IMR-90 (cell line): Measurements from ENCODE around the gene PSEN1. TPM values are rescaled to one million over a fixed set of nuclear protein-coding genes. Genes with fewer than 3 reads are reported as not detected.
A peak's percentile ranks its signal among the peaks of the same experiment; 100 is the strongest.

Source experiments
- ATAC-seq: fragments of 200-7000 bp; cut with Tn5 transposase; 2 replicates; pipeline ENCODE4 v1.9.1; 2020; ENCODE audit warnings: low read depth, mild to moderate bottlenecking, moderate library complexity
- BruUV-seq: library from RNA; stranded (reverse); fragments of 400-500 nt; replicated peaks from 2 replicates; lab custom pipeline; 2021; lab: Mats Ljungman, UMichigan
- CTCF ChIA-PET: fragments of 300-600 bp; formaldehyde crosslinking; extraction: SDS; loops from one replicate; lab custom pipeline; 2021; ENCODE audit warnings: antibody characterized with exemption; lab: Yijun Ruan, JAX
- POLR2A ChIA-PET: fragments of 300-600 bp; sonication (Branson Sonifier 250); formaldehyde crosslinking; loops from one replicate; lab custom pipeline; 2022; ENCODE audit warnings: antibody characterized with exemption; ENCODE audit not compliant: unreplicated experiment; lab: Charles Lee
- DNase-seq: peaks from one replicate; pipeline ENCODE4 v3.0.0; 2013
- H2AFZ ChIP-seq: replicated peaks from 2 replicates; pipeline ENCODE3; 2013; ENCODE audit warnings: low read length, mild to moderate bottlenecking; ENCODE audit not compliant: poor library complexity
- H2AK5ac ChIP-seq: 2 replicates; pipeline ENCODE4 v1.6.1; 2013; ENCODE audit warnings: low read depth, low read length, inconsistent platforms
- H2AK9ac ChIP-seq: replicated peaks from 2 replicates; pipeline ENCODE3; 2013; ENCODE audit warnings: mild to moderate bottlenecking, low read depth, low read length, moderate library complexity; ENCODE audit not compliant: poor library complexity
- H2BK120ac ChIP-seq: 2 replicates; pipeline ENCODE4 v1.6.1; 2013; ENCODE audit warnings: low read depth, low read length, inconsistent platforms
- H2BK15ac ChIP-seq: 3 replicates; pipeline ENCODE4 v1.6.1; 2013; ENCODE audit warnings: low read depth, low read length, inconsistent platforms
- H2BK20ac ChIP-seq: 2 replicates; pipeline ENCODE4 v1.6.1; 2013; ENCODE audit warnings: low read depth, mild to moderate bottlenecking, inconsistent platforms, low read length, moderate library complexity
- H2BK5ac ChIP-seq: 2 replicates; pipeline ENCODE4 v1.6.1; 2013; ENCODE audit warnings: mild to moderate bottlenecking, low read depth, low read length, inconsistent platforms; ENCODE audit not compliant: poor library complexity, severe bottlenecking
- H3K14ac ChIP-seq: replicated peaks from 2 replicates; pipeline ENCODE4 v1.6.1; 2013; ENCODE audit warnings: low read depth, low read length, inconsistent platforms
- H3K18ac ChIP-seq: 2 replicates; pipeline ENCODE4 v1.6.1; 2013; ENCODE audit warnings: low read depth, low read length, control low read depth
- H3K23ac ChIP-seq: 2 replicates; pipeline ENCODE4 v1.6.1; 2013; ENCODE audit warnings: low read depth, low read length, inconsistent platforms
- H3K27ac ChIP-seq: 2 replicates; pipeline ENCODE4 v1.5.1; 2013; ENCODE audit warnings: mild to moderate bottlenecking, control low read depth, low read length; ENCODE audit not compliant: insufficient read depth
- H3K27me3 ChIP-seq: 2 replicates; pipeline ENCODE4 v1.6.1; 2013; ENCODE audit warnings: low read length; ENCODE audit not compliant: control insufficient read depth, insufficient read depth
- H3K36me3 ChIP-seq: 2 replicates; pipeline ENCODE4 v1.6.1; 2013; ENCODE audit warnings: low read length, mixed read lengths; ENCODE audit not compliant: control insufficient read depth, insufficient read depth
- H3K4ac ChIP-seq: 2 replicates; pipeline ENCODE4 v1.6.1; 2013; ENCODE audit warnings: low read depth, low read length, inconsistent platforms
- H3K4me1 ChIP-seq: 2 replicates; pipeline ENCODE4 v1.6.1; 2013; ENCODE audit warnings: low read length, mixed read lengths; ENCODE audit not compliant: control insufficient read depth, insufficient read depth
- H3K4me2 ChIP-seq: 2 replicates; pipeline ENCODE4 v1.6.1; 2013; ENCODE audit warnings: low read depth, mild to moderate bottlenecking, control low read depth, low read length, moderate library complexity
- H3K4me3 ChIP-seq: 2 replicates; pipeline ENCODE4 v1.5.1; 2013; ENCODE audit warnings: low read depth, mild to moderate bottlenecking, control low read depth, low read length, moderate library complexity; ENCODE audit not compliant: insufficient read depth
- H3K56ac ChIP-seq: 2 replicates; pipeline ENCODE4 v1.6.1; 2013; ENCODE audit warnings: low read length, inconsistent platforms; ENCODE audit not compliant: insufficient read depth; ENCODE audit errors: extremely low read depth
- H3K79me1 ChIP-seq, 2 experiments: 2 replicates each; pipeline ENCODE4 v1.6.1; 2013; ENCODE audit warnings: low read length in 2 of 2, inconsistent platforms in 1 of 2, low read depth in 1 of 2
- H3K9ac ChIP-seq: 2 replicates; pipeline ENCODE4 v1.6.1; 2013; ENCODE audit warnings: low read depth, low read length, control low read depth
- H3K9me1 ChIP-seq: 2 replicates; pipeline ENCODE4 v1.6.1; 2013; ENCODE audit warnings: low read length, inconsistent platforms; ENCODE audit not compliant: insufficient read depth
- H3K9me3 ChIP-seq: 2 replicates; pipeline ENCODE4 v1.6.1; 2013; ENCODE audit warnings: low read length; ENCODE audit not compliant: control insufficient read depth, insufficient read depth
- H4K20me1 ChIP-seq: 2 replicates; pipeline ENCODE4 v1.6.1; 2013; ENCODE audit warnings: low read length, inconsistent platforms; ENCODE audit not compliant: insufficient read depth
- H4K5ac ChIP-seq: 2 replicates; pipeline ENCODE4 v1.6.1; 2013; ENCODE audit warnings: mild to moderate bottlenecking, low read depth, low read length, control low read depth
- H4K8ac ChIP-seq, 2 experiments: 2 replicates each; pipeline ENCODE4 v1.6.1; 2013; ENCODE audit warnings: low read depth in 2 of 2, low read length in 2 of 2, control low read depth in 1 of 2, inconsistent platforms in 1 of 2
- H4K91ac ChIP-seq: 2 replicates; pipeline ENCODE4 v1.6.1; 2013; ENCODE audit warnings: low read depth, low read length, inconsistent platforms; ENCODE audit not compliant: insufficient read depth
- CEBPB ChIP-seq: IDR thresholded peaks from 2 replicates; pipeline ENCODE4 v1.6.1; 2012; ENCODE audit warnings: low read depth, low read length, improper control_type of control experiment
- MAFK ChIP-seq: IDR thresholded peaks from 2 replicates; pipeline ENCODE4 v1.6.1; 2012; ENCODE audit warnings: low read depth, low read length, improper control_type of control experiment
- RFX5 ChIP-seq: IDR thresholded peaks from 2 replicates; pipeline ENCODE4 v1.8.0; 2012; ENCODE audit warnings: low read depth, mild to moderate bottlenecking, low read length, moderate library complexity
- WGBS, 2 experiments: methylation state at CpG; one replicate each; pipeline versions ENCODE4 v1.1.5 to v1.1.7; 2013; ENCODE audit warnings: missing lambda C conversion rate in 2 of 2; ENCODE audit not compliant: insufficient read length in 1 of 2; ENCODE audit errors: extremely low coverage in 2 of 2; 5-methylcytosine and 5-hydroxymethylcytosine counted together
- dilution Hi-C: fragments of 300-500 bp; cut with HindIII; formaldehyde crosslinking; loops from one replicate; pipeline ENCODE4 v1.14.3; 2018; ENCODE audit warnings: low sequenced_read_pairs; ENCODE audit not compliant: unreplicated experiment
- in situ Hi-C: fragments of 300-500 bp; cut with MboI; formaldehyde crosslinking; loops from 3 replicates; pipeline ENCODE4 v1.14.3; 2019; ENCODE audit warnings: low sequenced_read_pairs, inconsistent platforms, mixed read lengths
- intact Hi-C: fragments of 100-400 bp; cut with micrococcal nuclease; formaldehyde crosslinking; loops from 2 replicates; pipeline ENCODE4 v1.10.0; 2022
- polyA plus RNA-seq, 3 experiments: library from polyadenylated mRNA; depleted of rRNA; stranded (reverse); fragments of >200 nt; gene quantifications; 2 replicates each; pipeline ENCODE4 v1.2.3, GENCODE V29; 2012; ENCODE audit warnings: low replicate concordance in 1 of 3
- total RNA-seq: library from RNA; depleted of rRNA; stranded (reverse); fragments of >200 nt; gene quantifications from 2 replicates; pipeline ENCODE4 v1.2.3, GENCODE V29; 2012

The PSEN1 gene
- total and polyA plus RNA-seq, 2 of the 4 experiments (the other 2 are of a cell fraction) = 14.8 to 62.7 TPM

DNA sequence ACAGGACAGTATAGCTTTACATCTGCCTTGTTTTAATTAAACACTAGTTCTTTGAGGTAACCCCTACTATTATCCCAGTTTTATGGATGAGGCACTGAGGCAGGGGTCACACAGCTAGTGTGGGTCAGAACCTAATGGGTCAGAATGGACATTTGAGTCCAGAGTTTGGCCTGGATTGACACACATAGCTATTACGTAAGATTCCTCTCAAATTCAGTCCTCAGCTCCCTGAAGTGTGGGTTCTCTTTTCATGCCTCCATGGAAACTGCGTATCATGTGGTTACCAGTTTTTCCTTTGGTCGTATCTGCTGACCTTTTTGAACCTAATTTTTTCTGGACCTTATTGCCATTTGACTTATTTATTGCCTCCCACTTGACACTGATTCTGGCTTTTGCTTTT is 40.4 kb downstream of the PSEN1 start:
- in situ Hi-C loops = no loop called here

More for the DNA sequence above, 40.4 kb downstream of the PSEN1 start:
- no peak overlapping the region for H4K5ac ChIP-seq
- ATAC-seq (no peak), DNase-seq (no peak)
- no peak overlapping the region for H2BK20ac ChIP-seq
- H2BK120ac ChIP-seq = no peak overlapping the region
- no peak overlapping the region for H3K9ac ChIP-seq
- no peaks in the 10 kb centered on the region for H3K27me3 ChIP-seq
- H3K79me1 ChIP-seq = peaks cover 0 to 30% of the 10 kb centered on the region in 2 experiments; a peak in 3 of 4 replicates
- ChIA-PET CTCF (interaction anchor here (0.6 to 1.3 kb wide), 3 partner anchors 11 to 663 kb away, joined by 3 read pairs; no protein-coding TSS in a partner anchor), POLR2A (no interaction called here)
- intact Hi-C loops = loop anchor here (10.0 kb wide), 1 partner anchor 458 kb away; no protein-coding TSS in a partner anchor
- no peaks in the 10 kb centered on the region for H3K9me3 ChIP-seq
- no TSS peak for BruUV-seq
- peaks cover 25% of the 10 kb centered on the region for H3K36me3 ChIP-seq
- no peak overlapping the region for H2AK9ac ChIP-seq
- H2AK5ac ChIP-seq = no peak overlapping the region
- dilution Hi-C loops = no loop called here
- no peak overlapping the region for H4K91ac ChIP-seq
- H3K27ac ChIP-seq = no peak overlapping the region
- peaks cover 7% of the 10 kb centered on the region for H3K9me1 ChIP-seq
- H3K4me3 ChIP-seq = no peak overlapping the region
- no peak overlapping the region for H4K8ac ChIP-seq
- no peak overlapping the region for H2BK15ac ChIP-seq
- H2BK5ac ChIP-seq = no peak overlapping the region
- H3K4me1 ChIP-seq = peaks cover 4% of the 10 kb centered on the region
- H3K4ac ChIP-seq = no peak overlapping the region
- H3K4me2 ChIP-seq = no peak overlapping the region
- peaks cover 4% of the 10 kb centered on the region for H4K20me1 ChIP-seq
- no peak for TF ChIP-seq MAFK
- peak; percentile 75 for TF ChIP-seq CEBPB
- no peak for TF ChIP-seq RFX5
- no peak overlapping the region for H3K56ac ChIP-seq
- H3K14ac ChIP-seq = no peak overlapping the region
- no peak overlapping the region for H2AFZ ChIP-seq
- H3K18ac ChIP-seq = no peak overlapping the region
- 71% methylated on average over 3 of the region's 3 CpGs; no CpG with 5 or more reads in 1 of the 2 experiments for WGBS, 2 experiments
- no peak overlapping the region for H3K23ac ChIP-seq
